CD14-positive monocyte (primary cell): ENCODE measurements around the gene LHX4. TPM values are rescaled to one million over a fixed set of nuclear protein-coding genes. Genes with fewer than 3 reads are reported as not detected.

ENCODE experiments used
- DNase-seq, 3 donors: peaks; one replicate each; pipeline ENCODE4 v3.0.0-alpha.2; 2011 to 2022
- H2AFZ ChIP-seq: 2 replicates; pipeline ENCODE4 v1.6.0; 2012; ENCODE audit warnings: mild to moderate bottlenecking, low read depth, low read length, inconsistent platforms; ENCODE audit not compliant: insufficient read depth, poor library complexity, severe bottlenecking
- H3K27ac ChIP-seq, 2 donors: 1 replicate in 1 of 2; 2 replicates in 1 of 2; pipeline ENCODE4 v1.5.1; 2012 to 2013; ENCODE audit warnings: low read length in 2 of 2, control low read depth in 1 of 2, inconsistent platforms in 1 of 2, low read depth in 1 of 2, mild to moderate bottlenecking in 1 of 2
- H3K27me3 ChIP-seq, 2 donors: one replicate each; pipeline versions ENCODE4 v1.6.0 to v1.6.1; 2011 to 2013; ENCODE audit warnings: low read length in 2 of 2; ENCODE audit not compliant: control insufficient read depth in 2 of 2, insufficient read depth in 2 of 2
- H3K36me3 ChIP-seq, 2 donors: replicated peaks in 1 of 2; 1 replicate in 1 of 2; 2 replicates in 1 of 2; pipeline versions ENCODE4 v1.5.1 to v1.6.1; 2012 to 2013; ENCODE audit warnings: low read length in 2 of 2, control low read depth in 1 of 2, inconsistent platforms in 1 of 2, mild to moderate bottlenecking in 1 of 2; ENCODE audit not compliant: insufficient read depth in 2 of 2, control insufficient read depth in 1 of 2
- H3K4me1 ChIP-seq, 2 donors: 1 replicate in 1 of 2; 2 replicates in 1 of 2; pipeline versions ENCODE4 v1.5.1 to v1.6.1; 2012 to 2013; ENCODE audit warnings: low read length in 2 of 2, control low read depth in 1 of 2, inconsistent platforms in 1 of 2, mild to moderate bottlenecking in 1 of 2, moderate library complexity in 1 of 2; ENCODE audit not compliant: insufficient read depth in 2 of 2, control insufficient read depth in 1 of 2
- H3K4me2 ChIP-seq: replicated peaks from 2 replicates; pipeline ENCODE3; 2012; ENCODE audit warnings: low read length, moderate library complexity, mild to moderate bottlenecking; ENCODE audit not compliant: poor library complexity, severe bottlenecking; ENCODE audit errors: extremely low read depth
- H3K4me3 ChIP-seq, 3 experiments: fragments of 200-600 bp in 1 of 3; sonication (generic) in 1 of 3; replicated peaks in 1 of 3; 1 replicate in 2 of 3; 2 replicates in 1 of 3; pipeline ENCODE4 v1.5.1; 2011 to 2013; ENCODE audit warnings: low read length in 3 of 3, mild to moderate bottlenecking in 3 of 3, control low read depth in 2 of 3, low read depth in 2 of 3, inconsistent platforms in 1 of 3, moderate library complexity in 1 of 3
- H3K79me2 ChIP-seq: 2 replicates; pipeline ENCODE4 v1.6.0; 2012; ENCODE audit warnings: mild to moderate bottlenecking, control low read depth, inconsistent platforms, low read length, moderate library complexity; ENCODE audit not compliant: insufficient read depth
- H3K9ac ChIP-seq: 2 replicates; pipeline ENCODE4 v1.6.0; 2017; ENCODE audit warnings: low read length, mild to moderate bottlenecking; ENCODE audit not compliant: insufficient read depth, poor library complexity, severe bottlenecking
- H3K9me3 ChIP-seq, 2 donors: replicated peaks in 1 of 2; 1 replicate in 1 of 2; 2 replicates in 1 of 2; pipeline versions ENCODE4 v1.5.1 to v1.6.1; 2012 to 2013; ENCODE audit warnings: low read length in 2 of 2, control low read depth in 1 of 2; ENCODE audit not compliant: control insufficient read depth in 1 of 2, insufficient read depth in 1 of 2
- H4K20me1 ChIP-seq: 2 replicates; pipeline ENCODE4 v1.6.0; 2012; ENCODE audit warnings: mild to moderate bottlenecking, low read length, control low read depth, moderate library complexity; ENCODE audit not compliant: insufficient read depth
- H3K27ac Mint-ChIP-seq, 7 donors: one replicate each; pipeline ENCODE4 v1.8.0; 2020; ENCODE audit warnings: mild to moderate bottlenecking in 7 of 7, mixed read lengths in 7 of 7, moderate library complexity in 6 of 7, inconsistent platforms in 2 of 7
- H3K27me3 Mint-ChIP-seq, 3 donors: one replicate each; pipeline ENCODE4 v1.8.0; 2021 to 2022; ENCODE audit warnings: low read depth in 3 of 3, mild to moderate bottlenecking in 3 of 3, mixed read lengths in 3 of 3, moderate library complexity in 3 of 3, inconsistent platforms in 1 of 3
- H3K36me3 Mint-ChIP-seq, 2 donors: one replicate each; pipeline ENCODE4 v1.8.0; 2020; ENCODE audit warnings: mixed read lengths in 2 of 2, inconsistent platforms in 1 of 2, mild to moderate bottlenecking in 1 of 2
- H3K4me1 Mint-ChIP-seq: one replicate; pipeline ENCODE4 v1.8.0; 2020; ENCODE audit warnings: mild to moderate bottlenecking, mixed read lengths
- H3K4me3 Mint-ChIP-seq, 2 donors: one replicate each; pipeline ENCODE4 v1.8.0; 2020; ENCODE audit warnings: mild to moderate bottlenecking in 2 of 2, mixed read lengths in 2 of 2, moderate library complexity in 1 of 2
- H3K9me3 Mint-ChIP-seq, 7 donors: one replicate each; pipeline ENCODE4 v1.8.0; 2020 to 2022; ENCODE audit warnings: mixed read lengths in 7 of 7, mild to moderate bottlenecking in 6 of 7, moderate library complexity in 6 of 7, inconsistent platforms in 2 of 7
- CTCF ChIP-seq: fragments of 200-600 bp; IDR thresholded peaks from one replicate; pipeline ENCODE4 v1.8.0; 2022; ENCODE audit warnings: antibody characterized with exemption, mild to moderate bottlenecking
- WGBS: methylation state at CpG from one replicate; pipeline ENCODE4 v1.1.5; 2013; ENCODE audit warnings: missing lambda C conversion rate; ENCODE audit not compliant: insufficient coverage; 5-methylcytosine and 5-hydroxymethylcytosine counted together
- intact Hi-C, 2 donors: fragments of 100-400 bp; cut with micrococcal nuclease; formaldehyde crosslinking; loops; one replicate each; pipeline versions ENCODE4 v1.15.0 to v1.15.1; 2023
- polyA plus RNA-seq, 3 donors: library from polyadenylated mRNA; depleted of rRNA in 1 of 3; unstranded in 2 of 3; stranded (reverse) in 1 of 3; fragments of 300-500 nt in 2 of 3; fragments of >200 nt in 1 of 3; fragmentation: Illumina TruSeq in 2 of 3; gene quantifications; 1 replicate in 2 of 3; 2 replicates in 1 of 3; pipeline ENCODE4 v1.2.3, GENCODE V29; 2012 to 2021

Gene LHX4
- polyA plus RNA-seq, 3 donors, result not detected

- 60% methylated on average over 1 of the region's 9 CpGs for WGBS
- H3K27me3 Mint-ChIP-seq, result peaks cover 16 to 36% (median 25%) of the 10 kb centered on the region in 3 donors
- no peak overlapping the region for H2AFZ ChIP-seq
- no peak for DNase-seq
- H3K4me2 ChIP-seq, result no peak overlapping the region
- no peak for TF ChIP-seq CTCF
- H3K27ac ChIP-seq, result no peak overlapping the region
- H3K4me1 Mint-ChIP-seq, result peaks cover 26% of the 10 kb centered on the region
- H3K27me3 ChIP-seq, result peaks cover 0 to 2% of the 10 kb centered on the region in 2 donors
- no peaks in the 10 kb centered on the region for H3K9me3 ChIP-seq
- no peaks in the 10 kb centered on the region for H4K20me1 ChIP-seq
- no peak overlapping the region for H3K4me3 Mint-ChIP-seq
- H3K27ac Mint-ChIP-seq, result no peak overlapping the region
- intact Hi-C loops, result no loop called here
- peaks cover 0 to 2% (median 0%) of the 10 kb centered on the region in 7 donors for H3K9me3 Mint-ChIP-seq
- no peak overlapping the region for H3K4me3 ChIP-seq
- H3K9ac ChIP-seq, result no peak overlapping the region
- no peaks in the 10 kb centered on the region for H3K79me2 ChIP-seq
- peaks cover 19 to 26% of the 10 kb centered on the region in 2 donors for H3K4me1 ChIP-seq
- H3K36me3 ChIP-seq, result no peaks in the 10 kb centered on the region
- peaks cover 0 to 4% of the 10 kb centered on the region in 2 donors for H3K36me3 Mint-ChIP-seq
Measured at GRCh38 chr1:180265201-180265600, 35.1 kb downstream of the LHX4 start.

GRCh38 chr1:180265871-180266270 is 35.8 kb downstream of the LHX4 start:
- Histone ChIP-seq H3K27ac (no peak overlapping the region), H3K4me3 (no peak overlapping the region), H4K20me1 (no peaks in the 10 kb centered on the region), H3K79me2 (no peaks in the 10 kb centered on the region), H2AFZ (no peak overlapping the region), H3K36me3 (no peaks in the 10 kb centered on the region), H3K9ac (no peak overlapping the region), H3K4me2 (no peak overlapping the region), H3K9me3 (no peaks in the 10 kb centered on the region), H3K4me1 (peaks cover 25 to 32% of the 10 kb centered on the region in 2 donors), H3K27me3 (peaks cover 0 to 2% of the 10 kb centered on the region in 2 donors)
- 100% methylated on average over 3 of the region's 4 CpGs for WGBS
- Mint-ChIP-seq H3K4me1 (peaks cover 32% of the 10 kb centered on the region), H3K9me3 (peaks cover 0 to 2% (median 0%) of the 10 kb centered on the region in 7 donors), H3K36me3 (peaks cover 3 to 6% of the 10 kb centered on the region in 2 donors), H3K4me3 (no peak overlapping the region), H3K27me3 (peaks cover 13 to 31% (median 27%) of the 10 kb centered on the region in 3 donors), H3K27ac (no peak overlapping the region)
- no peak for DNase-seq
- TF ChIP-seq CTCF, result no peak
- intact Hi-C loops, result no loop called here
